GM21528 (cell line): ENCODE results near the gene CFAP46.

Experiments
- ATAC-seq: cut with Tn5 transposase; IDR thresholded peaks from one replicate; pipeline ENCODE4 v1.9.1; 2021; ENCODE audit warnings: mild to moderate bottlenecking, moderate library complexity; ENCODE audit not compliant: unreplicated experiment, low FRiP score

CFAP46 gene

GRCh38 chr10:132946806-132947546, 4.6 kb upstream of the CFAP46 start:
- no peak for ATAC-seq

- ATAC-seq: no peak
Observed at GRCh38 chr10:132946311-132946710, 3.9 kb upstream of the CFAP46 start.

- ATAC-seq: no peak
Observed at GRCh38 chr10:132945894-132946255, 3.5 kb upstream of the CFAP46 start.

- no peak for ATAC-seq
Observed at GRCh38 chr10:132945125-132945893, 2.9 kb upstream of the CFAP46 start.

- ATAC-seq: no peak
Observed at GRCh38 chr10:132944510-132944909, 2.1 kb upstream of the CFAP46 start.

- no peak for ATAC-seq
Observed at GRCh38 chr10:132943791-132944404, 1.5 kb upstream of the CFAP46 start.

GRCh38 chr10:132943058-132943790, 854 bp upstream of the CFAP46 start:
- no peak for ATAC-seq

GRCh38 chr10:132941640-132942051, 724 bp downstream of the CFAP46 start:
- ATAC-seq: no peak

- ATAC-seq: no peak
Observed at GRCh38 chr10:132940791-132941465, 1.4 kb downstream of the CFAP46 start.

GRCh38 chr10:132939957-132940790, 2.2 kb downstream of the CFAP46 start:
- no peak for ATAC-seq

GRCh38 chr10:132939378-132939955, 2.9 kb downstream of the CFAP46 start:
- no peak for ATAC-seq

GRCh38 chr10:132938472-132939339, 3.7 kb downstream of the CFAP46 start:
- ATAC-seq: no peak

GRCh38 chr10:132937861-132938260, 4.5 kb downstream of the CFAP46 start:
- ATAC-seq: no peak

- no peak for ATAC-seq
Observed at GRCh38 chr10:132934953-132935352, 7.4 kb downstream of the CFAP46 start.

GRCh38 chr10:132933308-132934042, 8.9 kb downstream of the CFAP46 start:
- no peak for ATAC-seq

- ATAC-seq: no peak
Observed at GRCh38 chr10:132932461-132933307, 9.7 kb downstream of the CFAP46 start.
